COLO668 (cell line): ENCODE results near the gene LMTK3.
"Not testable (repeated sequence)": the region's sequence is repeated elsewhere in the genome, so short reads cannot be mapped to it uniquely, and the experiment has no call there.

Experiments
- DNase-seq: peaks from one replicate; lab custom pipeline; 2025; ENCODE audit not compliant: unreplicated experiment; lab: John Stamatoyannopoulos, UW

LMTK3 gene

GRCh38 chr19:48507911-48508439 is 3.7 kb downstream of the LMTK3 start:
- no peak for DNase-seq

GRCh38 chr19:48506138-48506733 is 5.4 kb downstream of the LMTK3 start:
- no peak for DNase-seq

GRCh38 chr19:48502350-48503018 is 9.2 kb downstream of the LMTK3 start:
- no peak for DNase-seq

GRCh38 chr19:48501494-48502349 is 9.9 kb downstream of the LMTK3 start:
- peak; percentile 66 for DNase-seq

- no peak for DNase-seq
Measured at GRCh38 chr19:48500830-48501493, 10.7 kb downstream of the LMTK3 start.

GRCh38 chr19:48499316-48500090 is 12.1 kb downstream of the LMTK3 start:
- DNase-seq: no peak

- DNase-seq: no peak
Measured at GRCh38 chr19:48498595-48499311, 12.9 kb downstream of the LMTK3 start.

- DNase-seq: no peak
Measured at GRCh38 chr19:48497728-48498594, 13.7 kb downstream of the LMTK3 start.

GRCh38 chr19:48496959-48497727 is 14.5 kb downstream of the LMTK3 start:
- DNase-seq: no peak

- no peak for DNase-seq
Measured at GRCh38 chr19:48495396-48495795, 16.2 kb downstream of the LMTK3 start.

- DNase-seq: no peak
Measured at GRCh38 chr19:48493718-48494401, 17.8 kb downstream of the LMTK3 start.

GRCh38 chr19:48492925-48493717 is 18.5 kb downstream of the LMTK3 start:
- peak; percentile 84 for DNase-seq

GRCh38 chr19:48491793-48492123 is 19.9 kb downstream of the LMTK3 start:
- no peak for DNase-seq

GRCh38 chr19:48490981-48491792 is 20.4 kb downstream of the LMTK3 start:
- DNase-seq: peak; percentile 49

- peak; percentile 72 for DNase-seq
Measured at GRCh38 chr19:48489608-48490216, 21.9 kb downstream of the LMTK3 start.

GRCh38 chr19:48488478-48488877 is 23.2 kb downstream of the LMTK3 start:
- not testable (repeated sequence) for DNase-seq
